ENCODE data around the gene ANKIB1.

DNA sequence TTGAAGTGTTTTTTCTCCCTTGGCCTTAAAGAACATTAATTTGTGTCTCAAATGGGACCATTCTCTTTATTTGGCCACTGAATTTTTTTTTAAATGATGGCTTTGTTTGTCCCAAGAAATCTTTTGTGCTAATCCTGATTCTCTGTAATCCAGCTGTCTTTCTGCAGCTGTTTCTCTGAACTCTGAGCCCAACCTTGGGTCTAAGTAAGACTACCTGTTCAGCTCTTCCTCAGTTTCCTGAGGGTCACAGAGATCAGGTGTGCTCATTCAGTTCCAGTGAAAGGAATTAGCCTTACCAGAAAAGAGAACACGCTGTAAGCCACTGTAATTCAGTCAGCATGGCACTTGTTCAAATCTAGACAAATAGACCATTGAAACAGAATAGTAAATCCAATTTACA is 94.2 kb downstream of the ANKIB1 start:
- TF ChIP-seq POLR2AphosphoS5 (IDR thresholded peaks at IDR 0.05; ENCODE audit: low read depth, low read length): no peak
- no peak for TF ChIP-seq TAF1 (IDR thresholded peaks at IDR 0.05; ENCODE audit: borderline replicate concordance, low read depth, low read length)
